HAP-1 (cell line): ENCODE data around the gene SPSB2.

ENCODE experiments used
- DNase-seq, 2 experiments: peaks; one replicate each; pipeline ENCODE4 v3.0.0-alpha.2; 2016 to 2020; ENCODE audit warnings: low spot score in 2 of 2
- H3K27me3 ChIP-seq: fragments of 250-450 bp; sonication (Bioruptor Pico); 2 replicates; pipeline ENCODE4 v1.5.1; 2020; ENCODE audit warnings: low read depth, mild to moderate bottlenecking, moderate library complexity
- H3K36me3 ChIP-seq: fragments of 250-450 bp; sonication (Bioruptor Pico); replicated peaks from 2 replicates; pipeline ENCODE4 v1.5.1; 2020; ENCODE audit warnings: mild to moderate bottlenecking
- H3K4me1 ChIP-seq: fragments of 250-450 bp; sonication (Bioruptor Pico); 2 replicates; pipeline ENCODE4 v1.5.1; 2020; ENCODE audit warnings: mild to moderate bottlenecking
- H3K4me3 ChIP-seq: fragments of 250-450 bp; sonication (Bioruptor Pico); 2 replicates; pipeline ENCODE4 v1.5.1; 2020; ENCODE audit warnings: mild to moderate bottlenecking, moderate library complexity
- H3K9me3 ChIP-seq: fragments of 250-450 bp; sonication (Bioruptor Pico); 2 replicates; pipeline ENCODE4 v1.5.1; 2020; ENCODE audit warnings: mild to moderate bottlenecking, moderate library complexity
- in situ Hi-C: fragments of 300-500 bp; cut with MboI; formaldehyde crosslinking; loops from 3 replicates; pipeline ENCODE4 v1.14.3; 2020; ENCODE audit warnings: low sequenced_read_pairs, inconsistent platforms, mixed read lengths

SPSB2 gene, protein sequence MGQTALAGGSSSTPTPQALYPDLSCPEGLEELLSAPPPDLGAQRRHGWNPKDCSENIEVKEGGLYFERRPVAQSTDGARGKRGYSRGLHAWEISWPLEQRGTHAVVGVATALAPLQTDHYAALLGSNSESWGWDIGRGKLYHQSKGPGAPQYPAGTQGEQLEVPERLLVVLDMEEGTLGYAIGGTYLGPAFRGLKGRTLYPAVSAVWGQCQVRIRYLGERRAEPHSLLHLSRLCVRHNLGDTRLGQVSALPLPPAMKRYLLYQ

DNA sequence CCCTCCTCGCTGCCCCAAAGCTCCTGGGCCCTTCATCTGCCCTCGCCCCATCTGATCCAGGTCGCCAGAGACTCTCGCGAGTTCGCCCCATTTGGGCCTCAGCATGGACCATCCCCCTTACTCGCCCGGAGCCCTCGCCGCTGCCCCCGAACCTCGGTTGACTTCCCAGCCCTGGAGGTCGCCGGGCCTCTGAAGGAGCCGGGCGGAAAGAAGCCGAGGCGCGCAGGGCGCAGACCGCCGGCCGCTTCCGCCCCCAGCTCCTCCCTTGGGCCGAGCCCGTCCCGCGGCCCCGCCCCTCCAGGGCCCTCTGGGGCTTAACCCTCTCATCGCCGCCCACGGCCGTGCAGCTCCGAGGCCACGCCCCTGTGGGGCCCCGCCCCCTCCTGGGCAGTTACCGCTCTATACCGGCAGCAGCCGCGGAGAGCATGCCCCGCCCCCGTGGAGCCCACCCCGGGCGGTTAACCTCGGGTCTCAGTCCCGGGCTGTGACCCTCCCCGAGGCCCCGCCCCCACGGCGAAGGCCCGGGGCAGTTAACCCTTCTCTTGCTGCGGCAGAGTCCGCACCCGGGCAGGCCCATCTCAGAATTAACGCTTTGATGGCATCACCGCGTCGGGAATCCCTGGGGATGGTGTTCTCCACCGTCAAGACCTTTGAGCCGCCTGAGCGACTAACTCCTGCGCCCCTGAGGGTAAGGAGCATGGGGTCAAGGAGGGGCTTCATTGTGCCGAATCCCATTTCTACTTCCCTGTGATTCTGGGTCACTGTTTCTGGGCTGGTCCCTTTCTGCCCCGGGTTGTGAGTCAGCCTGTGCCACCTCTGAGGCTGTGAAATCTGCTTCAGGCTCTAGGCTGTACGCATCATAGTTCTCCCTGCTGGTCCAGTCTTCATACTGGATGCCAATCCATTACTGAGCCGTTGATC is at the start of gene SPSB2:
TSS of gene SPSB2 (minus strand) at position 210 of the 921 bp plus-strand sequence. CDS start 402 bp downstream, outside the sequence.
- in situ Hi-C loops: no loop called here
- Histone ChIP-seq H3K27me3 (no peaks in the 10 kb centered on the region), H3K4me3 (peak within 1 kb of the TSS; percentile 82), H3K4me1 (peaks cover 26% of the 10 kb centered on the region), H3K36me3 (peaks cover 43% of the 10 kb centered on the region), H3K9me3 (no peaks in the 10 kb centered on the region)
- peak; percentile 95 to 100 for DNase-seq

DNA sequence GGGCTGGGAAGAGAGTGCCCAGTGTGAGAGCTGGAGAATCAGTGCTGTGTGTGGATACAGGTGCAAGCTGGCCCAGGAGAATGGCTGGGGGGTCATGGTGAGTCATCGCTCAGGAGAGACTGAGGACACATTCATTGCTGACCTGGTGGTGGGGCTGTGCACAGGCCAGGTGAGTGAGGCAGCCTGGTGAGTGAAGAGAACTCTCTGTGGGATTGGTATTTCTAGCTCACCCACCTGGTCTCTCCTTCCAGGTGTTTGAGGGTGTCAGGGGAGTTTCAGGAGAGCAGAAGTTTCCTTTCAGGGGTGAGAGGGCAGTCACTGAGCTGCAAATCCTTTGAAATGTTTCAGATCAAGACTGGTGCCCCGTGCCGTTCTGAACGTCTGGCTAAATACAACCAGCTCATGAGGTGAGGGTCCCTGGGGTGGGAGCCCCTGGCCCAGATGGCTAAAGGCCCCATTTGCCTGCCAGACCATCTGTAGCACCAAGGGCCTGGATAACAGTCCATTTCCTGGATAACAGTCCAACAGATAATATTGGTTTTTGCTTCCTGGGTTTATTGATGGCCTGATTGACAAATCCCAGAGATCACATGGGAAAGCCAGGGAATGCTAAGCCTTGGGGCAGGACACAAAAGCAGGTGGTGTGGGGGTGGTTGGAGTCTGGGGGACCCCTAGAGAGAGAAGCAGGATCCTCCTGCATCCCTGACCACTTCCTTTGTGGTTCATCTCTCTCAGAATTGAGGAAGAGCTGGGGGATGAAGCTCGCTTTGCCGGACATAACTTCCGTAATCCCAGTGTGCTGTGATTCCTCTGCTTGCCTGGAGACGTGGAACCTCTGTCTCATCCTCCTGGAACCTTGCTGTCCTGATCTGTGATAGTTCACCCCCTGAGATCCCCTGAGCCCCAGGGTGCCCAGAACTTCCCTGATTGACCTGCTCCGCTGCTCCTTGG is 49.2 kb upstream of the SPSB2 start:
- Histone ChIP-seq H3K4me3 (no peak overlapping the region), H3K36me3 (peaks cover 50% of the 10 kb centered on the region), H3K9me3 (no peaks in the 10 kb centered on the region), H3K4me1 (peaks cover 29% of the 10 kb centered on the region), H3K27me3 (no peaks in the 10 kb centered on the region)
- in situ Hi-C loops: no loop called here
- no peak for DNase-seq

DNA sequence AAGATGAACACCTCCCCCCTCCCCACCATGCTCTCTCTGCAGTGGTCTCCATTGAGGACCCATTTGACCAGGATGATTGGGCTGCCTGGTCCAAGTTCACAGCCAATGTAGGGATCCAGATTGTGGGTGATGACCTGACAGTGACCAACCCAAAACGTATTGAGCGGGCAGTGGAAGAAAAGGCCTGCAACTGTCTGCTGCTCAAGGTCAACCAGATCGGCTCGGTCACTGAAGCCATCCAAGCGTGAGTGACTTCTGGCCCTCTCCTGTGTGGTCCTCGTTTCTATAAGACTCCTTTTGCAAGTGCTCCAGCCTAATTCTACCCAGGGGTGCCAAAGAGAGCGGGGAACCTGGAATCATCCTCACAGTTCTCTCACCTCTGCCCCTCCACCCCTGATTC is 48.4 kb upstream of the SPSB2 start:
- Histone ChIP-seq H3K9me3 (no peaks in the 10 kb centered on the region), H3K36me3 (peaks cover 58% of the 10 kb centered on the region), H3K4me1 (peaks cover 21% of the 10 kb centered on the region), H3K27me3 (no peaks in the 10 kb centered on the region), H3K4me3 (no peak overlapping the region)
- DNase-seq: no peak
- in situ Hi-C loops: no loop called here

DNA sequence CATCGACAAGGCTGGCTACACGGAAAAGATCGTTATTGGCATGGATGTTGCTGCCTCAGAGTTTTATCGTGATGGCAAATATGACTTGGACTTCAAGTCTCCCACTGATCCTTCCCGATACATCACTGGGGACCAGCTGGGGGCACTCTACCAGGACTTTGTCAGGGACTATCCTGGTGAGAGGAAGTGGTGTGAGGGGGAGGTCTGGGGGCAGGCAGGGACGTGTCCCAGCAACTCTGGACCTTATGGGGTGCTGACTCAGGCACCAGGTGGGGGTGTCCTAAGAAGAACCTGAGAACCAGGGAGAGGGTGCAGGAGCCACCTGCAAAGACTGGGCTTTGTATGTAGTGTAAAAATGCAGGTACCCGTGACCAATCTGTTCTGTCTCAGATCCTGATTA is 46.5 kb upstream of the SPSB2 start:
- peaks cover 7% of the 10 kb centered on the region for H3K4me1 ChIP-seq
- H3K27me3 ChIP-seq: no peaks in the 10 kb centered on the region
- no peak overlapping the region for H3K4me3 ChIP-seq
- in situ Hi-C loops: no loop called here
- no peaks in the 10 kb centered on the region for H3K9me3 ChIP-seq
- H3K36me3 ChIP-seq: peaks cover 67% of the 10 kb centered on the region
- no peak for DNase-seq

DNA sequence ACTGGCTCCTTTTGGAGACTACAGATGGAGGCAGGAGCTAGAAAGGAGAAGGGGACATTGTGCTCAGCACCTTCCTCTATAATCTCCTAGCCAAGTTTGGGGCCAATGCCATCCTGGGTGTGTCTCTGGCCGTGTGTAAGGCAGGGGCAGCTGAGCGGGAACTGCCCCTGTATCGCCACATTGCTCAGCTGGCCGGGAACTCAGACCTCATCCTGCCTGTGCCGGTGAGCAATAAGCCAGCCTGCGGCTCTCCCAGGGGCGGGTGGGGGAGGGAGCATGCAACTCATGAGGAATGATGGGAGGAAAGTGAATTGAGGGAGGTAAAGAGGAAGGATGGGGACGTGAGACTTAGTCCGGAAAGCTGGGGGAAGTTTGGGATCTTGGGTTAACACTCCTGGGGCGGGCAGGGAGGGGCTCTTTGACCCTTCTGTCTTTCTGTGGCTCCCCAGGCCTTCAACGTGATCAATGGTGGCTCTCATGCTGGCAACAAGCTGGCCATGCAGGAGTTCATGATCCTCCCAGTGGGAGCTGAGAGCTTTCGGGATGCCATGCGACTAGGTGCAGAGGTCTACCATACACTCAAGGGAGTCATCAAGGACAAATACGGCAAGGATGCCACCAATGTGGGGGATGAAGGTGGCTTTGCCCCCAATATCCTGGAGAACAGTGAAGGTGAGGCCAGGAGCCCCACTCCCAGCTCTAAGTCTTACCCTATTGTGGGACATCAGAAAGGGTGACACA is 44.6 kb upstream of the SPSB2 start:
- DNase-seq: no peak
- H3K9me3 ChIP-seq: no peaks in the 10 kb centered on the region
- H3K4me1 ChIP-seq: peaks cover 11% of the 10 kb centered on the region
- in situ Hi-C loops: no loop called here
- H3K4me3 ChIP-seq: no peak overlapping the region
- peaks cover 58% of the 10 kb centered on the region for H3K36me3 ChIP-seq
- H3K27me3 ChIP-seq: no peaks in the 10 kb centered on the region

DNA sequence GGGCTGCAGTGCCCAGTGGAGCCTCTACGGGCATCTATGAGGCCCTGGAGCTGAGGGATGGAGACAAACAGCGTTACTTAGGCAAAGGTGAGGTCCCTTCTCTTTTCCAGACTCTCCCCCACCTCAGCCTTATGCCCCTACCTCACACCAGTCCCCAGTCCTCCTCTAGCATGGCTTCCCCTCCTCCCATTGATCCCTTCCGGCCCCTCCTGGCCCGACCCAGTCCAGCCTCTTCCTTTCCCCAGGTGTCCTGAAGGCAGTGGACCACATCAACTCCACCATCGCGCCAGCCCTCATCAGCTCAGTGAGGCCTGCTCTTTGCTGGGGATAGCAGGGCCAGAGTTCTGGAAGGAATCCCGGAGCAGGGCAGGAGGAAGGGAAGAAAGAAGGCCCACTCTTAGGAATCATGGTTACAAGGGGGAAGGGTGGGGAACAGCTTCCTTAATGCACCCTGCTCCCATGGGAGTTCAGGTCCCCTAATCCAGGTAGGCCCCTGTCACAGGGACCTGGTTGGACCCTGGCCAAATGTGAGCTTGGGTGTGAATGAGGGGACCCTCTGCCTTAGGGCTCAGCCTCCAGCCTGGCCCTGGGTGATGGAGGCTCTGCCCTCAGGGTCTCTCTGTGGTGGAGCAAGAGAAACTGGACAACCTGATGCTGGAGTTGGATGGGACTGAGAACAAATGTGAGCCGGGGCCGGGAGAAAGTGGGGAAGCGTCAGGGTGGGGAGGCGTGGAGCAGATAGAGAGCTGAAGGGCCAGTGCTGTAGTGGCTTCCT is 43.5 kb upstream of the SPSB2 start:
- H3K4me3 ChIP-seq: no peak overlapping the region
- in situ Hi-C loops: no loop called here
- DNase-seq: no peak

DNA sequence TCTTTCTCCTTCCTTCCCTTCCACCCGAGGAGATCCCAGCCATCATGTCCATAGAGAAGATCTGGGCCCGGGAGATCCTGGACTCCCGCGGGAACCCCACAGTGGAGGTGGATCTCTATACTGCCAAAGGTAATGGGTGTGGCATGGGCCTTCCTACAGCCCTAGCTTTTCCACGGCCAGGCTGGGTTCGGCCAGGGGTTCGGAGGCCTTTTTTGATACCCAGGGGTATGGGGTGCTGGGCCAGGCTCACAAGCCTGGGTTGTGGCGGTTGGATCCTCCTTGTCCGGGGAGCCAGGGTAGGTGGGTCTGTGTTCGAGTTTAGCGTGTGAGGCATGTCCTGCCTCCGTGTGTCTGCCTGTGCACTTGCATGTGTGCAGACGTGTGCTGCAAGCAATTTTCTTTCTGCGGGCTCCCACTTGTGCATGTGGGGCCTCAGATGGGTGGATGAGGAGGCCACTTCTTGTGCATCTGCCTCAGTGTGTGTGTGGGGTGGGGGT is 42.7 kb upstream of the SPSB2 start:
- Histone ChIP-seq H3K4me3 (peak overlapping the region; percentile 56), H3K4me1 (peaks cover 11% of the 10 kb centered on the region)

More for the DNA sequence above, 43.5 kb upstream of the SPSB2 start:
- H3K36me3 ChIP-seq: peaks cover 48% of the 10 kb centered on the region
- peaks cover 11% of the 10 kb centered on the region for H3K4me1 ChIP-seq
- no peaks in the 10 kb centered on the region for H3K27me3 ChIP-seq
- H3K9me3 ChIP-seq: no peaks in the 10 kb centered on the region

DNA sequence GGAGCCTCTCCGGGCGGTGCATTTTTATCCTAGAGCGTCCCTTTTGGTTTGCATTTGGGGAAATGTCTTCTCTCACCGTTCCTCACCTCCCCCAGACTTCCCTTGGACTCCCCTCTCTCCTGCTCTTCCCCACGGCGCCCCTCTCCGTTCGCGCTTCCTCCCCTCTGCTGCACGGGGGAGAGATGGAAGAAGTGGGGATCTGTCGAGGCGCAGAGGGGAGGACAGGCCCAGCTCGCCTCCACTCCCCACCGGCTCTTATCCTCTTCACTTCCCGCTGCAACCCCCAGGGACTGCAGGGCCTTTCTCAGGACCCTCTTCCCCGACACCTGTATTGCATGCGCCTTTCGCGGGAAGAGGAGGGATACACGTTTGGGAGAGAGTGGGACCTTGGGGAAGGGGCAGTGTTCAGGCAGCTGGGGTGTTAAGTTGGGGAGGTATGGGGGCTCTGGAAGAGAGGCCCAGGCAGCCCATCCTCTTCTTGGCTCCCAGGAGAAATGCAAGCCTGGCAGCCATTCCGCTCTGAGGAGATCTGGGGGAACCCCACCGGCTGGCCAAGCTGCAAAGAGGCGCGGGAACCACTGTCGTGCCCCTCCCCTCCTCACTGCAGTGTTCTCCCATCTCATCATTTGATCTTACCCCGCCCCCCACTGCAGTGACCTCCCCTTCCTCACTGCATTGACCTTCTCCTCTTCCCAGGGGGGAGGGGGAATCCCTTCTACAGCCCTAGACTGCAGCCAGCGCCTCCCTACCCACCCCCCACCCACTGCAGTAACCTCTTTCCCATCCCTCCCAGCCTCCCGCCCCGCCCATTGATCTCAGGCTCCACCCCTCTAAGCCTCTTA is 42.1 kb upstream of the SPSB2 start:
- in situ Hi-C loops: no loop called here
- peak; percentile 74 to 92 for DNase-seq
- no peaks in the 10 kb centered on the region for H3K27me3 ChIP-seq

More for the DNA sequence above, 42.7 kb upstream of the SPSB2 start:
- Histone ChIP-seq H3K27me3 (no peaks in the 10 kb centered on the region), H3K9me3 (no peaks in the 10 kb centered on the region), H3K36me3 (peaks cover 40% of the 10 kb centered on the region)
- in situ Hi-C loops: no loop called here
- DNase-seq: peak in 1 of 2 experiments; percentile 44

DNA sequence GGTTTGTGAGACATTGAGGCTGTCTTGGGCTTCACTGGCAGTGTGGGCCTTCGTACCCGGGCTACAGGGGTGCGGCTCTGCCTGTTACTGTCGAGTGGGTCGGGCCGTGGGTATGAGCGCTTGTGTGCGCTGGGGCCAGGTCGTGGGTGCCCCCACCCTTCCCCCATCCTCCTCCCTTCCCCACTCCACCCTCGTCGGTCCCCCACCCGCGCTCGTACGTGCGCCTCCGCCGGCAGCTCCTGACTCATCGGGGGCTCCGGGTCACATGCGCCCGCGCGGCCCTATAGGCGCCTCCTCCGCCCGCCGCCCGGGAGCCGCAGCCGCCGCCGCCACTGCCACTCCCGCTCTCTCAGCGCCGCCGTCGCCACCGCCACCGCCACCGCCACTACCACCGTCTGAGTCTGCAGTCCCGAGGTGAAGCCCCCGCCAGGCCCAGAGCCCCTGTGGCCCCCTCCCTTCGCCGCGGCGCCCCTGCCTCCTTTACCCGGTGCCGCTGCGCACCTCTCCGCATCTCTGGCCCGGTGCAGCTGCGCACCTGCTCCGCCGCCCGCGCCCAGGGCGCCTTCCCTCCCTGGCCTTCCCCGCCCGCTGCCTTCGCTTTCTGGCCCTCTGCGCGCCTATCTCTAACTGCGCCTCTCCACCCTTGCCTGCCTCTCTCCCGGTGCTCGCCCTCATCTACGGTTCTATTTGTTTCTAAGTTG is 41.3 kb upstream of the SPSB2 start, which contains the start of gene ENO2:
TSS of gene ENO2 (plus strand) at position 335 of the 701 bp plus-strand sequence. CDS start 1,253 bp downstream, outside the sequence.
- H3K36me3 ChIP-seq: peaks cover 31% of the 10 kb centered on the region
- H3K4me1 ChIP-seq: peaks cover 11% of the 10 kb centered on the region
- in situ Hi-C loops: no loop called here
- no peaks in the 10 kb centered on the region for H3K27me3 ChIP-seq
- peak in 1 of 2 experiments; percentile 75 for DNase-seq
- peak within 1 kb of the TSS; percentile 56 for H3K4me3 ChIP-seq
- no peaks in the 10 kb centered on the region for H3K9me3 ChIP-seq

More for the DNA sequence above, 42.1 kb upstream of the SPSB2 start:
- H3K36me3 ChIP-seq: peaks cover 38% of the 10 kb centered on the region
- H3K4me3 ChIP-seq: peak overlapping the region; percentile 56
- H3K9me3 ChIP-seq: no peaks in the 10 kb centered on the region
- peaks cover 11% of the 10 kb centered on the region for H3K4me1 ChIP-seq

DNA sequence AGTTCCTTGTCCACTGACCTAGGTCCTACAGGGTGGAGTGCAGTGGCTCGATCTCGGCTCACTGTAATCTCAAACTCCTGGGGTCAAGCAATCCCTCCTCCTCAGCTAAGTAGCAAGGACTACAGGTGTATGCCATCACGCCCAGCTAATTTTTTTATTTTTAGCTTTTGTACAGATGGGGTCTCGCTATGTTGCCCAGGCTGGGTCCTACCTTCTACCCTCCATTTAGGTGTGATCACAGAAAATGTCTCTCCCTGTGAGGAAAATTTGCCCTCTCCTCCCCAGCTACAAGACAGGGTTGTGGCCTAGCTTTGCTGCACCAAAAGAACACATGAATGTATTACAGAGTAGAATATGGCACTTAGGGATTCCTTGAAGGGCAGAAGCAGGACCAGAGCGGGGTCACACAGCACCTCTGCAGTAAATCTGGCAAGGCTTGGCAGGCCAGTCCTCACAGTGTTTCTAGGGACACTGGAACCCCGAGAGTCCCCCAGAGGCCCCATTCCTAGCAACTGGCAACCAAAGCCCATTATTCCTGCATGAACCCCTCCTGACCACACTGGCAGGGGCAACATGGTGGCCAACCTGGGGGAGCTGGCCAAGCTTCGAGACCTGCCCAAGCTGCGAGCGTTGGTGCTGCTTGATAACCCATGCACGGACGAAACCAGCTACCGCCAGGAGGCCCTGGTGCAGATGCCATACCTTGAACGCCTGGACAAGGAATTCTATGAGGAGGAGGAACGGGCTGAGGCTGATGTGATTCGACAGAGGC is 39.2 kb upstream of the SPSB2 start:
- H3K4me3 ChIP-seq: no peak overlapping the region
- no peaks in the 10 kb centered on the region for H3K27me3 ChIP-seq
- in situ Hi-C loops: no loop called here
- no peak for DNase-seq
- H3K36me3 ChIP-seq: peaks cover 17% of the 10 kb centered on the region
- peaks cover 11% of the 10 kb centered on the region for H3K4me1 ChIP-seq
- H3K9me3 ChIP-seq: no peaks in the 10 kb centered on the region
